HG03571 (cell line): ENCODE measurements around the gene TMEM116.

Experiments used
- ATAC-seq: cut with Tn5 transposase; IDR thresholded peaks from one replicate; pipeline ENCODE4 v1.9.1; 2021; ENCODE audit not compliant: unreplicated experiment

TMEM116 gene

GRCh38 chr12:111905502-111905901 lies 107.5 kb downstream of the TMEM116 start:
- no peak for ATAC-seq

DNA sequence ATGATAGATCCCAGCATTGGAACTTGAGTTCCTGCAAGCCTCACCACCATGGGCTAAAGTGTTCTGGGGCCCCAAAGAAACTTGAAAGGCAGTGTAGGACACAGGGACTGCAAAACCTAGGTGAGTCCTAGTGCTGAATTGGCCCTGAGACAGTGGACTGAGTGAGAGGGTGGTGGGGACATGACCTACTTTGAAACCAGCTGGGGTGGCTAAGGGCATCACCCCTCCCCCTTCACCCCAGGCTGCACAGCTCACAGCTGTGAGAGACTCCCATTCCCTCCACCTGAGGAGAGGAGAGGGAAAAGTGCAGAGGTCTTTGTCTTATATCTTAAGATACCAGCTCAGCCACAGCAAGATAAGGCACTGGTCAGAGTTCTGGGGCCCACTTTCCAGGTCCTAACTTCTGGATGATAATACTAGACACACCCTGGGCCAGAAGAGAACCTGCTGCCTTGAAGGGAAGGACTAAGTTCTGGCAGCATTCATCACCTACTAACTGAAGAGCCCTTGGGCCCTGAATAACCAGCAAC lies 108.5 kb downstream of the TMEM116 start:
- ATAC-seq, result no peak

DNA sequence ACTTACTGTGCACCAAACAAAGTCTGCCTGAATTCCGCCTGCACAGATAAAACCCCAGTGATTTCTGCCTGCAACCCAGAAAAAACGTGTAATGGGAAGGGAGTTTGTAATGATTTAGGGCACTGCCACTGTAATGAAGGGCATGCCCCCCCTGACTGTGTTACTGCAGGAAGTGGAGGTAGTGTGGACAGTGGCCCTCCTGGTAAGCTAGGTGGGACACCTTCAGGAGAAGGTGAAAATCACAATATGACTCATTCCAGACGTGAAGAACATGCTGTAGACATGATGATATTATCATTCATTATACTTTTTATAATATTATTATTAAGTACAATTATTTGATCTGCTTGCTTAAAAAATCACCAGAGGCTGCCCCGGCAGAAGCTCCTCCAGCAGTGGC lies 111.8 kb downstream of the TMEM116 start:
- ATAC-seq, result no peak

GRCh38 chr12:111894556-111894955 lies 118.4 kb downstream of the TMEM116 start:
- ATAC-seq, result no peak

DNA sequence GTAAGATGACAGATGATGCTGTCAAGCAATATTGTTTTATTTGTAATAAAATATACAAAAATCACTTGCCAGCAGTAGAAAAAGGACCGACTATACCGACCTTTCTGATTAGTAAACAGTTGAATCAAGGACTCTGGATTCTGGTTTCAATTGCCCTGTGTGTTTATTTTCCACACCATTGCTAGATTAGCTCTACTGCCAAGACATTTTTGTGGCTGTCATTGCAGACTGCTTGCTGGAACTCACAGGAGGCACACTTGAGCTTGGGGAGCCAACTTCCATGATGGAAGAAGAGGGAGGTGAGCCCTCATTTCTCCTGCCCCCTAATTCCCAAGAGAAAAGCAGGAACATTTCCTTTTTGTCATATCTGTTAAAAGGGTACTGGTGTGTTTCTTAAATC lies 119.7 kb downstream of the TMEM116 start:
- no peak for ATAC-seq

- ATAC-seq, result no peak
Observed at GRCh38 chr12:111887926-111888745, 124.8 kb downstream of the TMEM116 start.

DNA sequence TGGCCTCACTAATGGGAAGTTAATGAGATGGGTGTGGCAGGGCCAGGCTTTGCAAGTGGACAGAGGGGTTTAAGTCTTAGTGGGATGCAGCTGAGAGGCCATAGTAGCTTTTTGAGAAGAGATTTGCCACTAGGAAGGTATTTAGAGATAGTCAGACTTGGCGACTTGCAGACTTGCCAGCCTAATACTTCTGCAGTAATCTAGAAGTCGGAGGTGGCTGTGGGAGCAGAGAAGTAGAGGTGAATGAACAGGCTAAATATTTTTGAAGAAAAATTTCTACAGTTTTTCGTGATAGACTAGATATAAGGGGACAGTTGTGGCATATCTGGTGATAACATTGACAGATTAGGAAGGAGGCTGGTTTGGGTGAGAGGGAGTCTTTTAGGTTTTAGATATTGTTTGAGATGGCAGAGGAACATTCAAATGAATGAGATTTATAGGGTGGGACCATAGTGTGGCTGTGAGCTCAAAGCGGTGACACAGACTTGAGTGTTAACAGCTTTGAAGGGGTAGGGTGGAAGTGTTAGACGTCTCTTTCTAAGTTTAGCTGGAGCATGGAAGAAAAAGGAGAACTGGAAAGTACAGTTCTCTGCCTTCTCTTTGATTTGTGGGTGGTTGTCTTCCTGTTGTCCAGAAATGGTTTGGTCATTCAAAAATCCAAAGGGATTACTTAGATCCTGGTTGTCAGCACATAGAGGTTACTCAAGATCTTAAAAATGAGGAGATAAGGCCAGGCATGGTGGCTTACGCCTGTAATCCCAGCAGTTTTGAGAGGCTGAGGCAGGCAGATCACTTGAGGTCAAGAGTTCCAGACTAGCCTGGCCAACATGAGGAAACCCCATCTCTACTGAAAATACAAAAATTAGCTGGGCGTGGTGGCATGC lies 126.1 kb downstream of the TMEM116 start:
- ATAC-seq, result no peak

DNA sequence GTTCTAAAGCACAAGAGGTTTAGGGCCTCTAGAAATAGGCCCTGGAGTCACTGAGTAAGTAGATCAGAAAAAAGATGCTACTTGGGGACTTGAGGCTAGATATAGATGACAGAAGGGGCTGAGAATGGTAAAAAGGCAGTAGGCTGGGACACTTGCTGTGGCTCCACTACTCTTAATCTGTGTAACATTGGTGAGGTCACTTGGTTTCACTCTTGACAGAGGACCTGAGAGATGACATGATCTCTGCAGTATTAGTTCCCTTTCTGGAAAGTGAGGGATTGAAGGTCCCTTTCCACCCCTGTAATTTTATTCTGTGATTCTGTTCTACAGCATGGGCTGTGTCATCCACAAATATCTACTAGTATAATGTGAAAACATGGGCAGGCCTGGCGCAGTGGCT lies 131.2 kb downstream of the TMEM116 start:
- no peak for ATAC-seq
